ENCODE results near the gene ST6GALNAC5.

ST6GALNAC5 gene

GRCh38 chr1:76905876-76906595 is 38.8 kb downstream of the ST6GALNAC5 start:
- TF ChIP-seq, protein P1, sequence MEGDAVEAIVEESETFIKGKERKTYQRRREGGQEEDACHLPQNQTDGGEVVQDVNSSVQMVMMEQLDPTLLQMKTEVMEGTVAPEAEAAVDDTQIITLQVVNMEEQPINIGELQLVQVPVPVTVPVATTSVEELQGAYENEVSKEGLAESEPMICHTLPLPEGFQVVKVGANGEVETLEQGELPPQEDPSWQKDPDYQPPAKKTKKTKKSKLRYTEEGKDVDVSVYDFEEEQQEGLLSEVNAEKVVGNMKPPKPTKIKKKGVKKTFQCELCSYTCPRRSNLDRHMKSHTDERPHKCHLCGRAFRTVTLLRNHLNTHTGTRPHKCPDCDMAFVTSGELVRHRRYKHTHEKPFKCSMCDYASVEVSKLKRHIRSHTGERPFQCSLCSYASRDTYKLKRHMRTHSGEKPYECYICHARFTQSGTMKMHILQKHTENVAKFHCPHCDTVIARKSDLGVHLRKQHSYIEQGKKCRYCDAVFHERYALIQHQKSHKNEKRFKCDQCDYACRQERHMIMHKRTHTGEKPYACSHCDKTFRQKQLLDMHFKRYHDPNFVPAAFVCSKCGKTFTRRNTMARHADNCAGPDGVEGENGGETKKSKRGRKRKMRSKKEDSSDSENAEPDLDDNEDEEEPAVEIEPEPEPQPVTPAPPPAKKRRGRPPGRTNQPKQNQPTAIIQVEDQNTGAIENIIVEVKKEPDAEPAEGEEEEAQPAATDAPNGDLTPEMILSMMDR (IDR thresholded peaks at IDR 0.05): no peak
- Histone ChIP-seq H3K27ac (no peak overlapping the region), H3K4me3 (no peak overlapping the region)
- DNase-seq (ENCODE audit: low spot score): no peak

DNA sequence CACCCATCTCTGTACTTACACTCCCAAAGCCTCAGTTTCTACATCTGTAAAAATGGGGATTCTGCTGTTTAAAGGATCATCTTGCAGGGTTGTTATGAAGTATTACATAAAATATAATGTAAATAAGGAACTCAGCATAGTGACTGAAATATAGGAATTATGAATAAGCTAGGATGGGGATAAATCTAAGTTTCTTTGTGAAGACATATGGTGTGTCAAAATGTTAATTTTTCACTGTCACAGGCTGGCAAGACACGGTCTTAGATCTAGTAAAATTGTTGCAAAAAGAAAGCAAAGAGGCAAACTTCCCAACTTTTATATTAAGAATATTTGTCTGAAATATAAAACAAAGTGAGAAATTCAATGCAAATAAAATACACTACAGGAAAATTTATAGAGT is 42.0 kb downstream of the ST6GALNAC5 start:
- DNase-seq (ENCODE audit: low spot score): no peak
- H3K4me3 ChIP-seq: no peak overlapping the region
- no peak overlapping the region for H3K27ac ChIP-seq
- TF ChIP-seq, protein P1 (IDR thresholded peaks at IDR 0.05): no peak

DNA sequence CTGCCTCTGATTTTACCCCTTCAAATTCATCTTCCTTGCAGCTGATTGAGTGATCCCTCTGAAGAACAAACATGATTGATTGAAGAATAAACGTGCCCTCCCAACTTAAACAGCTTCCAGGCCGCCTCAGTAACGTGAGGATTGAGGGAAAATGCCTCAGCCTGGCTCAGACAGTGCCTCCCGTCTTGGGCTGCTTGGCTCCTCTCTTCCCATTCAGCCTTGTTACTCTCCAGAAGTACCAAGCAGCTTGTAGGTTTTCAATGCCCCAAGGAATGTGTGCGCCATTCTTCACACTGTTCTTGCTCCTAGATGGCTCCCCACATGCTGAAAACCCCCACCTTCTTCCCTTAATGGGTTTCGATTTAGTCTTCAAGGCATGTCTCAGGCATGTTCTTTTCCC is 51.8 kb downstream of the ST6GALNAC5 start:
- DNase-seq (ENCODE audit: low spot score): no peak
- TF ChIP-seq, protein P1 (IDR thresholded peaks at IDR 0.05): no peak
- Histone ChIP-seq H3K4me3 (no peak overlapping the region), H3K27ac (no peak overlapping the region)

DNA sequence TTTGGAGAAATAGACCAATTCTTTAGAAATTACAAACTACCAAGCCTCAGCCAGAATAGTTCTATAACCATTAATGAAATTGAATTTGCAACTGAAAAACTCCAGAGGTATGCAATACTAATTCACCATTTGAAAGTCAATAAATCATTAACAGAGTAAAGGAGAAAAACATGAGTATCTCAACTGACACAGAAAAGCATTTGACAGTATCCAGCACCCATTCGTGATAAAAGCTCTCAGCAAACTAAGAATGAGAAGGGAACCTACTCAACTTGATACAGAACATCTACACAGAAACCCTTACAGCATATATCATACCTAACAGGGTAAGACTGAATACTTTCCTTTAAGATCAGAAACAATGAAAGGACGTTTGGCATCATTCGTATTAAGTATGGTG is 54.3 kb downstream of the ST6GALNAC5 start:
- TF ChIP-seq, protein P1 (IDR thresholded peaks at IDR 0.05): no peak
- Histone ChIP-seq H3K27ac (no peak overlapping the region), H3K4me3 (no peak overlapping the region)
- DNase-seq (ENCODE audit: low spot score): no peak

DNA sequence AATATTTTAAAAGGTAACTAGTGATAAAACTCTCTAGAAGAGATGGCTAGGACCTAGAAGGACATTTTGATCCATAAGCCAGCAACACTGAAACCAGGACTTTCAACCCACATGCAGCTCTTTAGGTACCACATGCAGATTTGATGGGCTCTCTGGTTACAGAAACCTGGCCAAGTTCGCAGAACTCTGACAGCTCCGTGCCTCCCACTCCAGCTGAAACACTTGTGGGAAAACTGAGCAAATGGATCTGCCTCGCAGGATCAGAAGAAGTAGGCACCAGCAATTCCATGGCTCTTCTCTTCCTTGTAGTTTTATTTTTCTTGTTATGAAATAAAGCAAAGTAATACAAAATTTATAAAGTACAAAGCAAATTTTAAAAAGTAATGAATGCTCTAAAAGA is 58.5 kb downstream of the ST6GALNAC5 start:
- TF ChIP-seq, protein P1 (IDR thresholded peaks at IDR 0.05): no peak
- Histone ChIP-seq H3K27ac (no peak overlapping the region), H3K4me3 (no peak overlapping the region)
- DNase-seq (ENCODE audit: low spot score): no peak

GRCh38 chr1:76928522-76928921 is 61.2 kb downstream of the ST6GALNAC5 start:
- H3K27ac ChIP-seq: no peak overlapping the region
- DNase-seq (ENCODE audit: low spot score): no peak

DNA sequence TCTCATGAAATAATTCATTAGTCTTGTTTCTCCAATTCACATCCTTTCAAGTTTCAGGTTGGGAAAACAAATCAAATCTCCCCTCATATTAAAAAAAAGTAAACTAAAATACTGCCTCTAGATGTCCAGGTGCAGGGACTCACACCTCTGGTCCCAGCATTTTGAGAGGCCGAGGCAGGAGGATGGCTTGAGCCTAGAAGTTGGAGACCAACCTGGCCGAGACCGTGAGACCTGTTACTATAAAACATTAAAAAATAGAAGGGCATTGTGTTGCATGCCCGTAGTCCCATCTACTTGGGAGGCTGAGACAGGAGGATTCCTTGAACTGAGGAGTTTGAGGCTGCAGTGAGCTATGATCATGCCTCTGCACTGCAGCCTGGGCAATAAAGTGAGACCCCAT is 61.9 kb downstream of the ST6GALNAC5 start:
- no peak for DNase-seq (ENCODE audit: low spot score)
- no peak overlapping the region for H3K4me3 ChIP-seq

More at GRCh38 chr1:76928522-76928921, 61.2 kb downstream of the ST6GALNAC5 start:
- TF ChIP-seq, protein P1 (IDR thresholded peaks at IDR 0.05): no peak
- no peak overlapping the region for H3K4me3 ChIP-seq

More for the DNA sequence above, 61.9 kb downstream of the ST6GALNAC5 start:
- TF ChIP-seq, protein P1 (IDR thresholded peaks at IDR 0.05): no peak
- no peak overlapping the region for H3K27ac ChIP-seq
